GM23338 (cell line): ENCODE results near the gene GJC1. TPM values are rescaled to one million over a fixed set of nuclear protein-coding genes. Genes with fewer than 3 reads are reported as not detected.
"Not testable (repeated sequence)": the region's sequence is repeated elsewhere in the genome, so short reads cannot be mapped to it uniquely, and the experiment has no call there.

Source experiments
- ATAC-seq: fragments of 200-7000 bp; cut with Tn5 transposase; 3 replicates; pipeline ENCODE4 v1.9.1; 2020
- DNase-seq: peaks from one replicate; pipeline ENCODE4 v3.0.0-alpha.2; 2015; ENCODE audit warnings: low spot score
- H2AFZ ChIP-seq: fragments of 200-600 bp; sonication (generic); 2 replicates; pipeline ENCODE4 v1.8.0; 2016; ENCODE audit warnings: antibody characterized with exemption, mild to moderate bottlenecking, moderate library complexity
- H3F3A ChIP-seq: fragments of 200-600 bp; sonication (generic); replicated peaks from 2 replicates; pipeline ENCODE4 v1.8.0; 2017; ENCODE audit warnings: antibody characterized with exemption, mixed run types, low read depth
- H3K27ac ChIP-seq: fragments of 200-600 bp; sonication (generic); 2 replicates; pipeline ENCODE4 v1.6.1; 2016; ENCODE audit warnings: low read depth
- H3K27me3 ChIP-seq: fragments of 200-600 bp; sonication (generic); 2 replicates; pipeline ENCODE4 v1.8.0; 2016; ENCODE audit warnings: mild to moderate bottlenecking, mixed run types, moderate library complexity; ENCODE audit not compliant: insufficient read depth
- H3K36me3 ChIP-seq: fragments of 200-600 bp; sonication (generic); 2 replicates; pipeline ENCODE4 v1.8.0; 2016; ENCODE audit warnings: mild to moderate bottlenecking; ENCODE audit not compliant: insufficient read depth
- H3K4me1 ChIP-seq: fragments of 200-600 bp; sonication (generic); 2 replicates; pipeline ENCODE4 v1.8.0; 2016; ENCODE audit warnings: mild to moderate bottlenecking, moderate library complexity; ENCODE audit not compliant: insufficient read depth
- H3K4me2 ChIP-seq: fragments of 200-600 bp; sonication (generic); 2 replicates; pipeline ENCODE4 v1.7.1; 2017; ENCODE audit warnings: mixed run types
- H3K4me3 ChIP-seq: fragments of 200-600 bp; sonication (generic); 2 replicates; pipeline ENCODE4 v1.6.1; 2016; ENCODE audit warnings: mixed run types
- H3K79me2 ChIP-seq: fragments of 200-600 bp; sonication (generic); replicated peaks from 2 replicates; pipeline ENCODE4 v1.8.0; 2017; ENCODE audit warnings: mild to moderate bottlenecking; ENCODE audit not compliant: insufficient read depth
- H3K9me2 ChIP-seq: fragments of 200-600 bp; sonication (generic); 2 replicates; pipeline ENCODE4 v1.8.0; 2017; ENCODE audit not compliant: insufficient read depth
- H4K20me1 ChIP-seq: fragments of 200-600 bp; sonication (generic); replicated peaks from 2 replicates; pipeline ENCODE4 v1.8.0; 2017; ENCODE audit warnings: mild to moderate bottlenecking; ENCODE audit not compliant: insufficient read depth
- H3K27ac Mint-ChIP-seq: 2 replicates; pipeline ENCODE4 v1.8.0; 2020; ENCODE audit warnings: inconsistent platforms, mild to moderate bottlenecking, moderate library complexity, mixed read lengths
- H3K27me3 Mint-ChIP-seq: 3 replicates; pipeline ENCODE4 v1.8.0; 2022; ENCODE audit warnings: low read depth, mild to moderate bottlenecking, moderate library complexity, mixed read lengths, inconsistent platforms; ENCODE audit not compliant: insufficient read depth, poor library complexity
- H3K36me3 Mint-ChIP-seq: 3 replicates; pipeline ENCODE4 v1.8.0; 2021; ENCODE audit warnings: low read depth, mild to moderate bottlenecking, inconsistent platforms, moderate library complexity, mixed read lengths
- H3K4me1 Mint-ChIP-seq: 3 replicates; pipeline ENCODE4 v1.8.0; 2020; ENCODE audit warnings: mild to moderate bottlenecking, inconsistent platforms, mixed read lengths
- H3K4me3 Mint-ChIP-seq: 3 replicates; pipeline ENCODE4 v1.8.0; 2021; ENCODE audit warnings: moderate library complexity, mild to moderate bottlenecking, inconsistent platforms, mixed read lengths
- H3K9me3 Mint-ChIP-seq: 3 replicates; pipeline ENCODE4 v1.8.0; 2020; ENCODE audit warnings: moderate library complexity, mild to moderate bottlenecking, inconsistent platforms, mixed read lengths
- CTCF ChIP-seq, 2 experiments: fragments of 200-600 bp in 1 of 2; sonication (generic) in 1 of 2; conservative IDR thresholded peaks; 2 replicates each; pipeline versions ENCODE4 v1.5.1 to v1.6.1; 2016 to 2017; ENCODE audit warnings: antibody characterized with exemption in 2 of 2, low read depth in 2 of 2, mild to moderate bottlenecking in 2 of 2, moderate library complexity in 1 of 2
- ETS1 ChIP-seq: IDR thresholded peaks from 2 replicates; pipeline ENCODE4 v1.6.1; 2016; ENCODE audit warnings: antibody characterized with exemption
- EZH2 ChIP-seq: fragments of 200-600 bp; sonication (generic); IDR thresholded peaks from one replicate; pipeline ENCODE4 v1.8.0; 2017; ENCODE audit warnings: antibody characterized with exemption, mild to moderate bottlenecking, low read depth; ENCODE audit not compliant: unreplicated experiment
- EZH2phosphoT487 ChIP-seq: fragments of 200-600 bp; sonication (generic); IDR thresholded peaks from one replicate; pipeline ENCODE4 v1.8.1; 2018; ENCODE audit warnings: antibody characterized with exemption; ENCODE audit not compliant: unreplicated experiment
- POLR2AphosphoS5 ChIP-seq: IDR thresholded peaks from 2 replicates; pipeline ENCODE4 v1.6.1; 2016; ENCODE audit warnings: antibody characterized with exemption, low read depth
- ZNF114 ChIP-seq: fragments of 250-450 bp; sonication (Bioruptor Pico); IDR thresholded peaks from 2 replicates; pipeline ENCODE4 v1.5.0; 2020; ENCODE audit warnings: mild to moderate bottlenecking, moderate library complexity
- ZNF331 ChIP-seq: fragments of 250-450 bp; sonication (Bioruptor Pico); IDR thresholded peaks from 2 replicates; pipeline ENCODE4 v1.5.0; 2020; ENCODE audit warnings: low read depth, mild to moderate bottlenecking, moderate library complexity
- ZNF462 ChIP-seq: fragments of 250-450 bp; sonication (Bioruptor Pico); IDR thresholded peaks from 2 replicates; pipeline ENCODE4 v1.5.0; 2020; ENCODE audit warnings: mild to moderate bottlenecking, moderate library complexity
- polyA plus RNA-seq: library from polyadenylated mRNA; unstranded; fragments of >200 nt; fragmentation: Nextera tagmentation; extraction: Ambion mirVana; gene quantifications from 2 replicates; pipeline ENCODE4 v1.2.1, GENCODE V29; 2016
- total RNA-seq: library from RNA; depleted of rRNA; stranded (reverse); fragments of >200 nt; shearing (Covaris generic); gene quantifications from 2 replicates; pipeline ENCODE4 v1.2.3, GENCODE V29; 2014

Gene GJC1
- total and polyA plus RNA-seq, 2 experiments from 2014 or later = 34.7 to 99.2 TPM

- TF ChIP-seq ETS1 (no peak), EZH2phosphoT487 (no peak), ZNF114 (CRISPR knock-in tag) (no peak), EZH2 (no peak), CTCF (conservative IDR thresholded peaks at IDR 0.05; ENCODE audit: low read depth in 2 of 2) (no peak), POLR2AphosphoS5 (no peak)
These were observed 3.8 kb downstream of the GJC1 start (continued) for GRCh38 chr17:44826123-44826790.

- H4K20me1 ChIP-seq = peaks cover 64% of the 10 kb centered on the region
- not testable (repeated sequence) for H2AFZ ChIP-seq, H3K27me3 Mint-ChIP-seq, H3K4me3 Mint-ChIP-seq, H3K36me3 ChIP-seq, H3K27me3 ChIP-seq, H3K27ac Mint-ChIP-seq, H3K4me2 ChIP-seq, H3K9me3 Mint-ChIP-seq, H3K27ac ChIP-seq, ATAC-seq, H3F3A ChIP-seq, DNase-seq, H3K9me2 ChIP-seq, H3K4me3 ChIP-seq
- H3K4me1 Mint-ChIP-seq = peaks cover 12% of the 10 kb centered on the region; the same call in 2 of the 3 replicates
- H3K36me3 Mint-ChIP-seq = peaks cover 24% of the 10 kb centered on the region
- peaks cover 19% of the 10 kb centered on the region for H3K4me1 ChIP-seq
- peaks cover 92% of the 10 kb centered on the region for H3K79me2 ChIP-seq
These were observed 4.9 kb downstream of the GJC1 start for GRCh38 chr17:44825236-44825635.

- H4K20me1 ChIP-seq = peaks cover 69% of the 10 kb centered on the region
- H3F3A ChIP-seq = no peaks in the 10 kb centered on the region
- DNase-seq (no peak), ATAC-seq (no peak)
- H3K4me2 ChIP-seq = no peak overlapping the region
- no peak overlapping the region for H3K27ac ChIP-seq
- Mint-ChIP-seq H3K36me3 (peaks cover 33% of the 10 kb centered on the region; the same call in 2 of the 3 replicates), H3K27ac (no peak overlapping the region; the same call in 1 of the 2 replicates), H3K9me3 (no peaks in the 10 kb centered on the region), H3K4me3 (no peak overlapping the region), H3K4me1 (peaks cover 6% of the 10 kb centered on the region), H3K27me3 (no peaks in the 10 kb centered on the region)
- peaks cover 100% of the 10 kb centered on the region for H3K79me2 ChIP-seq
- H3K9me2 ChIP-seq = no peaks in the 10 kb centered on the region
- no peak overlapping the region for H2AFZ ChIP-seq
- H3K36me3 ChIP-seq = no peaks in the 10 kb centered on the region
- no peak overlapping the region for H3K4me3 ChIP-seq
- H3K27me3 ChIP-seq = no peaks in the 10 kb centered on the region
- H3K4me1 ChIP-seq = no peaks in the 10 kb centered on the region; the same call in 1 of the 2 replicates
- TF ChIP-seq EZH2 (no peak), ZNF331 (CRISPR knock-in tag) (no peak), ZNF462 (CRISPR knock-in tag) (no peak)
These were observed 9.4 kb downstream of the GJC1 start for GRCh38 chr17:44820631-44821212.
